ENCODE measurements around the gene GRK3. TPM values are rescaled to one million over a fixed set of nuclear protein-coding genes. Genes with fewer than 3 reads are reported as not detected.

Gene GRK3
- total RNA-seq, 4 donors from 2014 or later: 8.2 to 12.9 (median 10.2) TPM

- WGBS, 2 donors: 1 to 4% methylated on average over 18 to 20 of the region's 21 CpGs
These were observed 635 bp upstream of the GRK3 start for GRCh38 chr22:25563761-25564319.

GRCh38 chr22:25564979-25565677 is 653 bp downstream of the GRK3 start:
- Histone ChIP-seq H3K4me1 (peaks cover 0 to 37% (median 6%) of the 10 kb centered on the region in 4 donors), H3K27ac (peak overlapping the region in 3 of 4 donors; percentile 70 to 74 (median 70)), H3K4me3 (peak overlapping the region; percentile 27 to 92 (median 67)), H3K27me3 (no peaks in the 10 kb centered on the region), H3K9me3 (no peaks in the 10 kb centered on the region), H3K36me3 (no peaks in the 10 kb centered on the region)
- DNase-seq (ENCODE audit: low spot score in 2 of 2): no peak
- TF ChIP-seq CTCF (IDR thresholded peaks at IDR 0.05) (no peak), EP300 (IDR thresholded peaks at IDR 0.05) (no peak), POLR2A (IDR thresholded peaks at IDR 0.05) (no peak)
- WGBS, 2 donors: 1 to 8% methylated on average over 7 to 20 of the region's 61 CpGs

More at GRCh38 chr22:25563761-25564319, 635 bp upstream of the GRK3 start:
- peak overlapping the region; percentile 46 to 92 (median 52) for H3K4me3 ChIP-seq
- H3K4me1 ChIP-seq: peaks cover 0 to 37% (median 6%) of the 10 kb centered on the region in 4 donors
- H3K27ac ChIP-seq: peak overlapping the region; percentile 15 to 89 (median 70)
- no peaks in the 10 kb centered on the region for H3K9me3 ChIP-seq
- no peaks in the 10 kb centered on the region for H3K36me3 ChIP-seq
- DNase-seq (ENCODE audit: low spot score in 2 of 2): peak in 1 of 2 donors; percentile 34
- no peaks in the 10 kb centered on the region for H3K27me3 ChIP-seq
- TF ChIP-seq POLR2A (IDR thresholded peaks at IDR 0.05) (no peak), EP300 (IDR thresholded peaks at IDR 0.05) (no peak), CTCF (IDR thresholded peaks at IDR 0.05) (no peak)

GRCh38 chr22:25566186-25566897 is 1.9 kb downstream of the GRK3 start:
- Histone ChIP-seq H3K4me1 (peaks cover 0 to 37% (median 6%) of the 10 kb centered on the region in 4 donors), H3K9me3 (no peaks in the 10 kb centered on the region), H3K4me3 (peak overlapping the region in 2 of 4 donors; percentile 2 to 92), H3K27me3 (no peaks in the 10 kb centered on the region), H3K36me3 (no peaks in the 10 kb centered on the region), H3K27ac (peak overlapping the region in 1 of 4 donors; percentile 24)
- DNase-seq (ENCODE audit: low spot score in 2 of 2): no peak
- TF ChIP-seq POLR2A (IDR thresholded peaks at IDR 0.05): no peak
- TF ChIP-seq CTCF (IDR thresholded peaks at IDR 0.05): no peak
- TF ChIP-seq EP300 (IDR thresholded peaks at IDR 0.05): no peak
- WGBS, 2 donors: 69 to 81% methylated on average over 5 of the region's 5 CpGs

- no peak overlapping the region for H3K27ac ChIP-seq
- TF ChIP-seq POLR2A (IDR thresholded peaks at IDR 0.05) (no peak), CTCF (IDR thresholded peaks at IDR 0.05) (no peak), EP300 (IDR thresholded peaks at IDR 0.05) (no peak)
- 47% methylated on average over 2 of the region's 2 CpGs for WGBS, 2 donors
- H3K4me1 ChIP-seq: peaks cover 0 to 37% (median 6%) of the 10 kb centered on the region in 4 donors
- H3K4me3 ChIP-seq: peak overlapping the region in 1 of 4 donors; percentile 2
- no peaks in the 10 kb centered on the region for H3K36me3 ChIP-seq
- H3K9me3 ChIP-seq: no peaks in the 10 kb centered on the region
- no peak for DNase-seq (ENCODE audit: low spot score in 2 of 2)
- no peaks in the 10 kb centered on the region for H3K27me3 ChIP-seq
These were observed 2.4 kb downstream of the GRK3 start for GRCh38 chr22:25566898-25567235.
